GM12891 (cell line): ENCODE results near the gene UQCRC1.

Experiments used
- POLR2A ChIP-seq: IDR thresholded peaks from 2 replicates; pipeline ENCODE4 v1.6.1; 2011; ENCODE audit warnings: low read depth, low read length, control low read depth
- POLR2AphosphoS5 ChIP-seq: IDR thresholded peaks from 2 replicates; pipeline ENCODE4 v1.6.1; 2011; ENCODE audit warnings: low read depth, low read length, control low read depth
- POU2F2 ChIP-seq: IDR thresholded peaks from 2 replicates; pipeline ENCODE4 v1.6.1; 2011; ENCODE audit warnings: low read depth, mild to moderate bottlenecking, control low read depth, low read length, moderate library complexity
- SPI1 ChIP-seq: IDR thresholded peaks from 2 replicates; pipeline ENCODE4 v1.6.1; 2011; ENCODE audit warnings: low read depth, low read length, control low read depth
- TAF1 ChIP-seq: IDR thresholded peaks from 2 replicates; pipeline ENCODE4 v1.6.1; 2011; ENCODE audit warnings: low read depth, low read length, control low read depth

GRCh38 chr3:48631516-48632448 lies 22.3 kb upstream of the UQCRC1 start:
- TF ChIP-seq POLR2A (no peak), POLR2AphosphoS5 (no peak), POU2F2 (no peak), TAF1 (no peak), SPI1 (no peak)
